KMS-11 (cell line): ENCODE data around the gene ACVR2B.
"Not testable (repeated sequence)": the region's sequence is repeated elsewhere in the genome, so short reads cannot be mapped to it uniquely, and the experiment has no call there.

Source experiments
- H2AFZ ChIP-seq: fragments of 200-600 bp; sonication (generic); 2 replicates; pipeline ENCODE4 v1.6.1; 2016; ENCODE audit warnings: antibody characterized with exemption, mixed run types, low read depth
- H3K27ac ChIP-seq: fragments of 200-600 bp; sonication (generic); 2 replicates; pipeline ENCODE4 v1.6.1; 2016; ENCODE audit warnings: mild to moderate bottlenecking, mixed run types
- H3K27me3 ChIP-seq: fragments of 200-600 bp; sonication (generic); 2 replicates; pipeline ENCODE4 v1.6.1; 2017; ENCODE audit warnings: mild to moderate bottlenecking, low read depth, mixed run types, moderate library complexity; ENCODE audit not compliant: insufficient read depth
- H3K36me3 ChIP-seq: fragments of 200-600 bp; sonication (generic); 2 replicates; pipeline ENCODE4 v1.6.1; 2017; ENCODE audit warnings: mild to moderate bottlenecking, mixed run types; ENCODE audit not compliant: insufficient read depth
- H3K4me1 ChIP-seq: fragments of 200-600 bp; sonication (generic); 2 replicates; pipeline ENCODE4 v1.6.1; 2016; ENCODE audit warnings: mild to moderate bottlenecking, low read depth, mixed run types; ENCODE audit not compliant: poor library complexity, severe bottlenecking
- H3K4me2 ChIP-seq: fragments of 200-600 bp; sonication (generic); 2 replicates; pipeline ENCODE4 v1.7.0; 2016; ENCODE audit warnings: mild to moderate bottlenecking, mixed run types
- H3K4me3 ChIP-seq: fragments of 200-600 bp; sonication (generic); IDR thresholded peaks from 2 replicates; pipeline ENCODE4 v1.6.1; 2017; ENCODE audit warnings: low read depth, low read length, mixed read lengths; ENCODE audit not compliant: insufficient read depth
- H3K79me2 ChIP-seq: fragments of 200-600 bp; sonication (generic); 2 replicates; pipeline ENCODE4 v1.6.1; 2016; ENCODE audit warnings: low read depth, mixed run types; ENCODE audit not compliant: insufficient read depth
- H3K9ac ChIP-seq: fragments of 200-600 bp; sonication (generic); 2 replicates; pipeline ENCODE4 v1.6.1; 2016; ENCODE audit warnings: mild to moderate bottlenecking, mixed run types
- H4K20me1 ChIP-seq: fragments of 200-600 bp; sonication (generic); 2 replicates; pipeline ENCODE4 v1.6.1; 2016; ENCODE audit warnings: mild to moderate bottlenecking, mixed run types; ENCODE audit not compliant: insufficient read depth
- CTCF ChIP-seq: fragments of 200-600 bp; sonication (generic); conservative IDR thresholded peaks from 2 replicates; pipeline ENCODE4 v1.6.1; 2017; ENCODE audit warnings: low read depth, mild to moderate bottlenecking, antibody characterized with exemption, low read length, moderate library complexity, mixed read lengths

Gene ACVR2B

GRCh38 chr3:38421679-38422336 is 31.9 kb upstream of the ACVR2B start:
- H3K36me3 ChIP-seq, result no peaks in the 10 kb centered on the region
- H3K27me3 ChIP-seq, result no peaks in the 10 kb centered on the region
- H3K4me2 ChIP-seq, result no peak overlapping the region
- H3K79me2 ChIP-seq, result no peaks in the 10 kb centered on the region
- no peaks in the 10 kb centered on the region for H4K20me1 ChIP-seq
- no peak overlapping the region for H3K4me3 ChIP-seq
- peaks cover 6% of the 10 kb centered on the region for H3K4me1 ChIP-seq
- no peak overlapping the region for H2AFZ ChIP-seq
- H3K9ac ChIP-seq, result no peak overlapping the region
- no peak overlapping the region for H3K27ac ChIP-seq
- no peak for TF ChIP-seq CTCF

GRCh38 chr3:38426798-38427426 is 26.8 kb upstream of the ACVR2B start:
- not testable (repeated sequence) for H3K4me3 ChIP-seq, H3K79me2 ChIP-seq, H3K9ac ChIP-seq, H3K4me2 ChIP-seq, H3K27ac ChIP-seq, H3K27me3 ChIP-seq, H4K20me1 ChIP-seq, H2AFZ ChIP-seq, H3K36me3 ChIP-seq
- H3K4me1 ChIP-seq, result peaks cover 11% of the 10 kb centered on the region

GRCh38 chr3:38432871-38433658 is 20.6 kb upstream of the ACVR2B start:
- H4K20me1 ChIP-seq, H3K9ac ChIP-seq, H2AFZ ChIP-seq, H3K4me2 ChIP-seq, H3K4me1 ChIP-seq, H3K27ac ChIP-seq, H3K4me3 ChIP-seq, H3K36me3 ChIP-seq, H3K79me2 ChIP-seq, H3K27me3 ChIP-seq: not testable (repeated sequence)

- H3K27me3 ChIP-seq, H3K4me2 ChIP-seq, H3K9ac ChIP-seq, H4K20me1 ChIP-seq, H3K4me3 ChIP-seq, H2AFZ ChIP-seq, H3K36me3 ChIP-seq, H3K4me1 ChIP-seq, H3K27ac ChIP-seq, H3K79me2 ChIP-seq: not testable (repeated sequence)
These were observed 20.0 kb upstream of the ACVR2B start for GRCh38 chr3:38433661-38434060.

- not testable (repeated sequence) for H3K27me3 ChIP-seq, H3K4me3 ChIP-seq, H3K9ac ChIP-seq, H3K27ac ChIP-seq, H3K4me1 ChIP-seq, H4K20me1 ChIP-seq, H2AFZ ChIP-seq, H3K36me3 ChIP-seq, H3K79me2 ChIP-seq, H3K4me2 ChIP-seq
These were observed 15.1 kb upstream of the ACVR2B start for GRCh38 chr3:38438436-38439069.

GRCh38 chr3:38443205-38443604 is 10.5 kb upstream of the ACVR2B start:
- H2AFZ ChIP-seq, H3K27me3 ChIP-seq, H3K4me2 ChIP-seq, H3K36me3 ChIP-seq, H3K79me2 ChIP-seq, H3K4me3 ChIP-seq, H3K27ac ChIP-seq, H4K20me1 ChIP-seq, H3K4me1 ChIP-seq, H3K9ac ChIP-seq: not testable (repeated sequence)
